Colonic mucosa (tissue), 4 donors: ENCODE data around the gene TGFBR3. TPM values are rescaled to one million over a fixed set of nuclear protein-coding genes. Genes with fewer than 3 reads are reported as not detected.
A peak's percentile ranks its signal among the peaks of the same experiment; 100 is the strongest.

ENCODE experiments used
- DNase-seq: peaks from one replicate; pipeline ENCODE4 v3.0.0-alpha.2; 2020
- H3K27ac ChIP-seq: fragments of 200-600 bp; one replicate; pipeline ENCODE4 v1.8.0; 2021
- H3K27me3 ChIP-seq: fragments of 200-600 bp; one replicate; pipeline ENCODE4 v1.8.0; 2021
- H3K36me3 ChIP-seq: fragments of 200-600 bp; one replicate; pipeline ENCODE4 v1.8.0; 2021
- H3K4me1 ChIP-seq: fragments of 200-600 bp; one replicate; pipeline ENCODE4 v1.8.0; 2021; ENCODE audit warnings: mild to moderate bottlenecking
- H3K4me3 ChIP-seq: fragments of 200-600 bp; one replicate; pipeline ENCODE4 v1.8.0; 2021
- H3K9ac ChIP-seq, 2 donors: one replicate each; pipeline ENCODE4 v1.7.0; 2013; ENCODE audit warnings: control low read depth in 2 of 2, low read depth in 2 of 2, low read length in 2 of 2
- H3K9me3 ChIP-seq: fragments of 200-600 bp; one replicate; pipeline ENCODE4 v1.8.0; 2021
- intact Hi-C: fragments of 100-400 bp; cut with DNase I; formaldehyde crosslinking; loops from one replicate; pipeline ENCODE4 v1.14.1; 2022
- total RNA-seq, 2 donors: library from RNA; stranded (reverse); fragmentation: NEBNext Ultra II Directional in 1 of 2; extraction: Animal tissue kit (Norgen Biotek cat#: 25700) in 1 of 2; gene quantifications; one replicate each; pipeline ENCODE4 v1.2.1, GENCODE V29; 2021
- TF ChIP-seq, protein P1 (sequence below): fragments of 200-600 bp; IDR thresholded peaks from one replicate; pipeline ENCODE4 v1.8.0; 2022; ENCODE audit warnings: antibody characterized with exemption, mild to moderate bottlenecking
- donor health status: healthy.
- donor health status: DM: no; HTN: no; CAD: no.
- donor health status: DM: no; HTN: no; CAD: no.

TGFBR3 gene
- total RNA-seq, 2 donors from 2014 or later, result 8.4 to 16.0 TPM

DNA sequence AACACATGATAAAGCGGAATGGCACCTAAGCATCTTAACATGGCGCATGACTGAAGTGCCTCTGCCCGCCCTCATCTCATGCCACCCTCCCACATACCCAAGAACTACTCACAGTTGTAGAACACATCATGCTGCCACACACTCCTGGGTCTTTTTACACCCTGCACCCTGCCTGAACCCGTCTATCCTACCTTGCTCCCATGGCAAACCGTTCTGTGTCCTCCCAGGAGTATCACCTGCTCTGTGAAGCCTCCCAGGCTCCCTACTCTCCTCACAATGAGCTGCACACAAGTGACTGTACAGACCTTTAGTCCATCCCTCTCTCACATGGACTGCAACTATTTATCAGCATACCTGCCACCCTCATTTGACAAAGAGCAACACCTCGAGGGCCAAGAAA, 144.0 kb downstream of the TGFBR3 start:
- no peak overlapping the region for H3K27ac ChIP-seq

DNA sequence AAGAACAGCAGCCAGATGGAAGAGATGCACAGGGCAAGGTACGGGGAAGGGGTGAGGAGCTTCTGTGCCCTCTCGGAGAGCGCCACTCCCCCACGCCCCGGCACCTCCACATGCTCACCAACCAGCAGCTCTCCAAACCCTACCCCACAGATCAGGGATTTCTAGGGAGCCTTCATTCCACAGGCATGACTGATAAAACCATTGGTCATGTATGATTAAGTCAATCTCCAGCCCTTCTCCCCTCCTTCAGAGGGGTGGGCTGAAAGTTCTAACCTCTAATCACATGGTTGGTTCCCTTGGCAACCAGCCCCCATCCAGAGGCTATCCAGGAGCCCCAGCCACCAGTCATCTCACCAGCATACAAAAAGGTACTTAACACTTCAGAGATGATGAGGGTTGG, 144.7 kb downstream of the TGFBR3 start:
- DNase-seq, result no peak
- Histone ChIP-seq H3K4me1 (no peaks in the 10 kb centered on the region), H3K4me3 (no peak overlapping the region), H3K36me3 (no peaks in the 10 kb centered on the region), H3K27me3 (no peaks in the 10 kb centered on the region), H3K9me3 (no peaks in the 10 kb centered on the region), H3K9ac (no peak overlapping the region), H3K27ac (no peak overlapping the region)
- TF ChIP-seq, protein P1, sequence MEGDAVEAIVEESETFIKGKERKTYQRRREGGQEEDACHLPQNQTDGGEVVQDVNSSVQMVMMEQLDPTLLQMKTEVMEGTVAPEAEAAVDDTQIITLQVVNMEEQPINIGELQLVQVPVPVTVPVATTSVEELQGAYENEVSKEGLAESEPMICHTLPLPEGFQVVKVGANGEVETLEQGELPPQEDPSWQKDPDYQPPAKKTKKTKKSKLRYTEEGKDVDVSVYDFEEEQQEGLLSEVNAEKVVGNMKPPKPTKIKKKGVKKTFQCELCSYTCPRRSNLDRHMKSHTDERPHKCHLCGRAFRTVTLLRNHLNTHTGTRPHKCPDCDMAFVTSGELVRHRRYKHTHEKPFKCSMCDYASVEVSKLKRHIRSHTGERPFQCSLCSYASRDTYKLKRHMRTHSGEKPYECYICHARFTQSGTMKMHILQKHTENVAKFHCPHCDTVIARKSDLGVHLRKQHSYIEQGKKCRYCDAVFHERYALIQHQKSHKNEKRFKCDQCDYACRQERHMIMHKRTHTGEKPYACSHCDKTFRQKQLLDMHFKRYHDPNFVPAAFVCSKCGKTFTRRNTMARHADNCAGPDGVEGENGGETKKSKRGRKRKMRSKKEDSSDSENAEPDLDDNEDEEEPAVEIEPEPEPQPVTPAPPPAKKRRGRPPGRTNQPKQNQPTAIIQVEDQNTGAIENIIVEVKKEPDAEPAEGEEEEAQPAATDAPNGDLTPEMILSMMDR, result no peak
- intact Hi-C loops, result no loop called here

More for the DNA sequence above, 144.0 kb downstream of the TGFBR3 start:
- intact Hi-C loops, result no loop called here
- Histone ChIP-seq H3K4me1 (no peaks in the 10 kb centered on the region), H3K36me3 (no peaks in the 10 kb centered on the region), H3K4me3 (no peak overlapping the region), H3K27me3 (no peaks in the 10 kb centered on the region), H3K9me3 (no peaks in the 10 kb centered on the region), H3K9ac (no peak overlapping the region)
- TF ChIP-seq, protein P1, result no peak
- DNase-seq, result no peak

DNA sequence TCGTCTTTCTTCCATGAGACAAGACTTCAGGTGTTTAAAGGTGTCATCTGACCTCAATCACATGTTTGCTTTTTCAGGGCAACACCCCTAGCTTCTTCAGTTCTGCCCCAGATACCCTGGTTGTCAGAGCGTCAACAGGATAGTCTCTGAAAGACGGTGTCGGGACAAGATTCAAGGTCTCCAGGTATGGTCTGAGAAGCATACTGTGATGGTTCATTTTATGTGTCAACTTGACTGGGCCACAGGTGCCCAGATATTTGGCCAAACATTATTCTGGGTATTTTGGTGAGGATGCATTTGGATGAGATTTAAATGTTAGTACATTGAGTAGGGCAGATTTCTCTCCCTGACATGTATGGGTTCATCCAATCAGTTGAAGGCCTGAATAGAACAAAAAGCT, 148.3 kb downstream of the TGFBR3 start:
- intact Hi-C loops, result no loop called here
- DNase-seq, result no peak
- no peaks in the 10 kb centered on the region for H3K36me3 ChIP-seq
- H3K27ac ChIP-seq, result no peak overlapping the region
- no peaks in the 10 kb centered on the region for H3K27me3 ChIP-seq
- no peak overlapping the region for H3K9ac ChIP-seq
- no peaks in the 10 kb centered on the region for H3K4me1 ChIP-seq
- H3K4me3 ChIP-seq, result no peak overlapping the region
- TF ChIP-seq, protein P1, result no peak
- no peaks in the 10 kb centered on the region for H3K9me3 ChIP-seq

DNA sequence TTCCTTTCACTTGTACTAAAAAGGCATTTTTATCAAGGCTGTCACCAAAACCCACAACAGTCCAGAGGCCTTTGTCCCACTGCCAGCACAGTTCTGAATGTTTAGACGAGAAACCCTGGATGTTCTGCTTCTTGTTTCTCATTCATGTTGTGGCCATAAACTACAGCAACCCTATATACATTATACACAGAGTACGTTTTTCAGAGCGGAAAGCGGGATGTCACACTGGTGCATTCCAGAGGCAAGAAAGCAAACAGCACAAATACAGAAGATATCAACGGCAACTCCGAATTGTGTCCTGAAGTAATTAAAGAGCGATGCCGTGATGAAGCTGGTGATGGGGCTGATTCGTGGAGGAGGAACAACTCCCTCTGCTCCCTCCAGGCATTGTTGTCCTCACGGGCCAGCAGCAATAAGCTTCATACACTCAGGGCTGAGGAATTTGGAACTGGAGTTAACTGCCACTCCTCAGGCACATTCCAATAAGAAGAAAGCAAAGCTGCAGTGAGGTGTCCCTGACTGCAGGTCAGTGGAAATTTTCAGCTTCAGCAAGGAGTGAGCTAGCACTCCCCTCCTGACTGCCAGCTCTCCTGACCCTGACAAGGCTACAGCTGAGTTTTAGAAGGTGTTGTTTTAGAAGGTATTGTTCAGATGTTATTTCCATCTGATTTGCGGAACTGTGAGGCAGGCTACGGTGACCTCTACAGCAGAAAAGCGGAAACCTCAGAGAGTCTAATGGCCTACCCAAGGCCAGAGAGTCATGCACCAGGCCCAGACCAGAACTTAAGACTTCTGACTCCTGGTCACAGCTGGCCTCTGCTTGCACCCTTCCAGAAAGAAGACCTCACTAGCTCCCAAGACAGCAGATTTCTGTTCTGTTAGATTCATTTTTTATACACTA, 149.0 kb downstream of the TGFBR3 start:
- intact Hi-C loops, result no loop called here
- Histone ChIP-seq H3K27ac (peak overlapping the region; percentile 32), H3K27me3 (no peaks in the 10 kb centered on the region), H3K4me3 (no peak overlapping the region), H3K9me3 (no peaks in the 10 kb centered on the region), H3K4me1 (no peaks in the 10 kb centered on the region), H3K9ac (peak overlapping the region in 1 of 2 donors; percentile 14), H3K36me3 (no peaks in the 10 kb centered on the region)
- TF ChIP-seq, protein P1, result no peak
- DNase-seq, result no peak

DNA sequence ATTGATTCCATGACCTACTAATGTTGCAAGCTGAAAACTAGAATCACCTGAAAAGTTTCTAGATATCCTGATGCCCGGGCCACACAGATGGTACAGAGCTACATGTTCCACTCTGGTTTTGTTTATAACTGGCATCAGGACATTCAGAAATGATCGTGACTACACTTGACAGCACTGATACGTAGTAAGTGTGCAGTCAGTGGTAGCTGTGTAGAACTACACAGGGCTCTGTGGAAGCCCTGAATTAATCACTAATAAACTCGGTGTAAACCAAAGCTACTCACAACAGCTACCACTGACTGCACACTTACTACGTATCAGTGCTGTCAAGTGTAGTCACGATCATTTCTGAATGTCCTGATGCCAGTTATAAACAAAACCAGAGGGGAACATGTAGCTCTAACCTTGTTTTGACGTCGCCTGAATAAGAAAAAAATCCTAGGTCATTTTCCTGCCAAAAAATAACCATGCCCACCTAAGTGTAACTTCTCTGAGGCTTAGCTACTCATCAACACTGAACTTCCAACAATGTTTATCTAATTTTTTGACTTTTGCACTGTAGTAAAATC, 149.7 kb downstream of the TGFBR3 start:
- H3K9ac ChIP-seq, result no peak overlapping the region
- no peaks in the 10 kb centered on the region for H3K36me3 ChIP-seq
- peak overlapping the region; percentile 32 for H3K27ac ChIP-seq
- TF ChIP-seq, protein P1, result no peak
- peaks cover 4% of the 10 kb centered on the region for H3K4me1 ChIP-seq
- H3K9me3 ChIP-seq, result no peaks in the 10 kb centered on the region
- H3K27me3 ChIP-seq, result no peaks in the 10 kb centered on the region
- no peak for DNase-seq
- no peak overlapping the region for H3K4me3 ChIP-seq
- intact Hi-C loops, result no loop called here
